Activated T-helper 1 cell treated with anti-CD3 and anti-CD28 coated beads, Interleukin-12 subunit alpha, Interleukin-12 subunit beta, Interleukin-2, Interleukin-4 antibody, amounts not matched to agents 30 ng/mL and 10 ng/mL and 1 ng/mL, durations not matched to agents 14 hours and 24 hours and 36 hours (primary cell): ENCODE measurements around the gene ZNF516. TPM values are rescaled to one million over a fixed set of nuclear protein-coding genes. Genes with fewer than 3 reads are reported as not detected.

Source experiments
- DNase-seq: peaks from one replicate; pipeline ENCODE4 v3.0.0; 2021; ENCODE audit warnings: low spot score
- H3K27ac Mint-ChIP-seq: one replicate; pipeline ENCODE4 v1.8.0; 2021; ENCODE audit warnings: mild to moderate bottlenecking, mixed read lengths
- H3K27me3 Mint-ChIP-seq: one replicate; pipeline ENCODE4 v1.8.0; 2022; ENCODE audit warnings: mild to moderate bottlenecking, moderate library complexity, mixed read lengths; ENCODE audit not compliant: insufficient read depth
- H3K36me3 Mint-ChIP-seq: one replicate; pipeline ENCODE4 v1.8.0; 2021; ENCODE audit warnings: low read depth, mixed read lengths
- H3K4me1 Mint-ChIP-seq: one replicate; pipeline ENCODE4 v1.8.0; 2021; ENCODE audit warnings: low read depth, mixed read lengths
- H3K4me3 Mint-ChIP-seq: one replicate; pipeline ENCODE4 v1.8.0; 2021; ENCODE audit warnings: mild to moderate bottlenecking, moderate library complexity, mixed read lengths
- H3K9me3 Mint-ChIP-seq: one replicate; pipeline ENCODE4 v1.8.0; 2021; ENCODE audit warnings: mixed read lengths
- intact Hi-C: fragments of 100-400 bp; cut with micrococcal nuclease; formaldehyde crosslinking; loops from one replicate; pipeline ENCODE4 v1.15.1; 2024
- total RNA-seq: library from RNA; stranded (reverse); gene quantifications from 2 replicates; pipeline ENCODE4 v1.2.3, GENCODE V29; 2022

ZNF516 gene
- total RNA-seq, 1 donor from 2014 or later = 2.0 TPM

DNA sequence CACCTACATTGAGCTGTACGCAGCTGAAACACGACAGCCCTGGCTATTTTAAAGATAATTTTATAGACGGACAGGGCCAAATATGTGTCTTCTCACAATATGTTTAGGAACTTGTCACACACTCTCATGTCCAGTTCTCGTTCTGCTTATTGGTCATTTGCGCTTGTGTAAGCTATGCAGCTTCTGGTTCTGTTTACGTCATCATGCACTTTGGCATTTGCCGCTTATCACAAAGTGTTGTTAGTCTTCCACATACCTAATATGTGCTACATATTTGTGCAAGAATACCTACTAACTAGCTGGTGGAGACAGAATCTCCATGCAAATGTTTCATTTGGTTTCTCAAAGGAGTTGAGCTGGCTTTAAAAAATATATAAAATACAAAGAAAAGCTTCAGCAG, 7.5 kb upstream of the ZNF516 start:
- no peak for DNase-seq
- Mint-ChIP-seq H3K27me3 (peaks cover 28% of the 10 kb centered on the region), H3K9me3 (no peaks in the 10 kb centered on the region), H3K4me1 (no peaks in the 10 kb centered on the region), H3K4me3 (no peak overlapping the region), H3K36me3 (no peaks in the 10 kb centered on the region), H3K27ac (no peak overlapping the region)
- intact Hi-C loops = no loop called here

DNA sequence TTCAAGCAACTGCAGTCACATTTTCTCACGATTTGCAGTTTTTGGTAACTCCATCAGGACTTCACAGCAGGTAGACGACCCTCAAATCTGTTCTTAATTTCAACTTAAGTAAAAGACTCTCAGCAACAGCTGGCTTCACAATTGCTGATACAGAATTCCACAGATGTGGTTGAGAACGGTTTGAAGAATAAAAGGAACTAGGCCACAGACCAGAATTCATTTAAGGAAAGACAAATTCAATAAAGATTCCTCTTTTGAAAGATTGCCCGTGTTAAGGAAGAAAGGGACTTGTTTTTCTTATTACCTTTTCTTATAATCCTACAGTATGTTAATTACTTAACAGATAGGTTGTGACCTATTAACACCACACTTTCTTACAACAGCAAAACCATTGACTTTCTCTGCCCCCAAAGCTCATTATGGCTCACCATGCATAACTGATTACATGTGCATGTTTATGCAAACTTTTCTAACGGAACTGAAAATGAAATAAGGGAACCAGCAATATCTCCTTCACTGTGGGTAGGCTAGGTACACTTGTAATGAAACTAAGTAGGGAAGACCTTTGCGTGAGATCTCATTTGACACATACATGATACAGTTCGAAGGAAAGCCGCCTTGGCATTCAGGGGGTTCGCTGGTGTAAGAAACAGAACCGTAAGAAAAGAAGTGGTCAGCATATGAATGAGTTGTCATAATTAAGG, 4.7 kb upstream of the ZNF516 start:
- Mint-ChIP-seq H3K27me3 (peaks cover 50% of the 10 kb centered on the region), H3K4me1 (no peaks in the 10 kb centered on the region), H3K36me3 (no peaks in the 10 kb centered on the region), H3K9me3 (no peaks in the 10 kb centered on the region), H3K4me3 (no peak overlapping the region), H3K27ac (no peak overlapping the region)
- no peak for DNase-seq
- intact Hi-C loops = loop anchor here (10.0 kb wide), 1 partner anchor 565 kb away; no protein-coding TSS in a partner anchor

GRCh38 chr18:76499021-76499420, 4.0 kb upstream of the ZNF516 start:
- H3K4me1 Mint-ChIP-seq = peaks cover 6% of the 10 kb centered on the region
- intact Hi-C loops = loop anchor here (10.0 kb wide), 1 partner anchor 566 kb away; no protein-coding TSS in a partner anchor
- H3K9me3 Mint-ChIP-seq = no peaks in the 10 kb centered on the region
- H3K27ac Mint-ChIP-seq = no peak overlapping the region
- H3K36me3 Mint-ChIP-seq = no peaks in the 10 kb centered on the region
- DNase-seq = no peak
- peaks cover 53% of the 10 kb centered on the region for H3K27me3 Mint-ChIP-seq
- no peak overlapping the region for H3K4me3 Mint-ChIP-seq

GRCh38 chr18:76498064-76498463, 3.0 kb upstream of the ZNF516 start:
- no peak for DNase-seq
- Mint-ChIP-seq H3K27ac (no peak overlapping the region), H3K27me3 (peaks cover 60% of the 10 kb centered on the region), H3K36me3 (no peaks in the 10 kb centered on the region), H3K4me3 (no peak overlapping the region), H3K4me1 (peaks cover 15% of the 10 kb centered on the region), H3K9me3 (no peaks in the 10 kb centered on the region)
- intact Hi-C loops = loop anchor here (10.0 kb wide), 1 partner anchor 567 kb away; no protein-coding TSS in a partner anchor

DNA sequence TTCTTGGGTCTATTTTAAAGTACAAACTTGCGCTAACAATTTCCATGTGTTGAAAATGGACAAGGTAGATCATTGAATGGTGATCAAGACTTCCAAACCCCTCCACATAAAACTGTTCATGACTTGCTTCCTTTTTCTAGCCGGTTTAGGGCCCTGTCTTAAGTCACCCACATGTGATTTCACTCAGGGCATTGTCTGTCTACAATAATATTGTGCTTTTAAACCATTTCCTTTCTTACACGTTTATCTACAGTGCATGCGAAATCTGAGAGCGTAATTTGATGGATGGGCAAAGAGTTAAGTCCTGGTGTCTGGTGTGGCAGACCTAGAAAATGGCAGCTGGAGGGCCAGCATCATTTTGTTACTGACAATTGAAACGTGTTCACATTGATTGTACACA, 2.0 kb upstream of the ZNF516 start:
- Mint-ChIP-seq H3K27ac (no peak overlapping the region), H3K27me3 (peaks cover 67% of the 10 kb centered on the region), H3K4me1 (peaks cover 26% of the 10 kb centered on the region), H3K9me3 (no peaks in the 10 kb centered on the region), H3K4me3 (peak overlapping the region; percentile 49), H3K36me3 (no peaks in the 10 kb centered on the region)
- intact Hi-C loops = loop anchor here (10.0 kb wide), 1 partner anchor 568 kb away; no protein-coding TSS in a partner anchor
- DNase-seq = no peak

- H3K9me3 Mint-ChIP-seq = no peaks in the 10 kb centered on the region
- peak overlapping the region; percentile 82 for H3K4me3 Mint-ChIP-seq
- DNase-seq = no peak
- no peaks in the 10 kb centered on the region for H3K36me3 Mint-ChIP-seq
- intact Hi-C loops = loop anchor here (10.0 kb wide), 1 partner anchor 568 kb away; no protein-coding TSS in a partner anchor
- H3K4me1 Mint-ChIP-seq = peaks cover 28% of the 10 kb centered on the region
- H3K27ac Mint-ChIP-seq = peak overlapping the region; percentile 73
- peaks cover 68% of the 10 kb centered on the region for H3K27me3 Mint-ChIP-seq
Measured at GRCh38 chr18:76496194-76496890, 1.3 kb upstream of the ZNF516 start.

- peaks cover 2% of the 10 kb centered on the region for H3K36me3 Mint-ChIP-seq
- no peak for DNase-seq
- H3K4me1 Mint-ChIP-seq = peaks cover 32% of the 10 kb centered on the region
- H3K9me3 Mint-ChIP-seq = no peaks in the 10 kb centered on the region
- peak overlapping the region; percentile 81 for H3K4me3 Mint-ChIP-seq
- intact Hi-C loops = loop anchor here (10.0 kb wide), 1 partner anchor 569 kb away; no protein-coding TSS in a partner anchor
- H3K27ac Mint-ChIP-seq = peak overlapping the region; percentile 44
- H3K27me3 Mint-ChIP-seq = peaks cover 71% of the 10 kb centered on the region
Measured at GRCh38 chr18:76495435-76496193, 572 bp upstream of the ZNF516 start.

GRCh38 chr18:76494231-76495005, 624 bp downstream of the ZNF516 start:
- peaks cover 37% of the 10 kb centered on the region for H3K4me1 Mint-ChIP-seq
- H3K9me3 Mint-ChIP-seq = no peaks in the 10 kb centered on the region
- peaks cover 2% of the 10 kb centered on the region for H3K36me3 Mint-ChIP-seq
- no peak for DNase-seq
- H3K27ac Mint-ChIP-seq = peak overlapping the region; percentile 65
- intact Hi-C loops = loop anchor here (5.0 to 10.0 kb wide), 2 partner anchors 570 to 1997 kb away; partner anchors contain the start of gene CNDP2
- peaks cover 75% of the 10 kb centered on the region for H3K27me3 Mint-ChIP-seq
- H3K4me3 Mint-ChIP-seq = peak overlapping the region; percentile 96

GRCh38 chr18:76493213-76494161, 1.6 kb downstream of the ZNF516 start:
- DNase-seq = no peak
- H3K27ac Mint-ChIP-seq = peak overlapping the region; percentile 62
- H3K9me3 Mint-ChIP-seq = no peaks in the 10 kb centered on the region
- H3K27me3 Mint-ChIP-seq = peaks cover 76% of the 10 kb centered on the region
- H3K4me1 Mint-ChIP-seq = peaks cover 37% of the 10 kb centered on the region
- intact Hi-C loops = loop anchor here (2.0 to 10.0 kb wide), 7 partner anchors 25 to 1996 kb away; partner anchors contain the start of genes CNDP2 and ZNF236
- H3K36me3 Mint-ChIP-seq = peaks cover 2% of the 10 kb centered on the region
- H3K4me3 Mint-ChIP-seq = peak overlapping the region; percentile 96

DNA sequence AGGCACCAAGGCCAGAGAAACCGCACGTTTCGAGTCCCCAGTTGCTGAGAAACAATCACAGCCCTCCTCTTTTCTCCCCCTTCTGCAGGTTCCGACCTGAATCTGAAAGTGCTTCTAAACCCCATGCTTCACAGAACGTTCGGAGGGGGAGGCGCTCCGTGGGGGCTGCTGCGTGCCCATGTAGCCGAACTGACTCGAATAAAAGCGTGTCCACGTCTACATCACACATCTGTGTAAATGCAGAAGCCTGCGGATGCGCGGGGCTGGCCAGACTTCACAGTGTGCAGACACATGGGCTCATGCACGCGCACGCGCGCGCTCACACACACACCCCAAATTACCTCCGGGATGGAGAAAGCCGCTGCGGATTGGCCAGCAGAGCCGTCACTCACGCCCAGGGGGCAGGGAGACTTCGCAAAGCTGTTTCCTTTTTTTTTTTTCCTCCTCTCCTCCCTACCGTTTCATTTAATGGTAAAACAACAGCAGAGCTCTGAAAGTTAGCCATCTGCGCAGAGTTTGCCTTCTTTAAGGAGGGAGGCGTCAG, 2.3 kb downstream of the ZNF516 start:
- Mint-ChIP-seq H3K36me3 (peaks cover 2% of the 10 kb centered on the region), H3K27me3 (peaks cover 75% of the 10 kb centered on the region), H3K27ac (peak overlapping the region; percentile 81), H3K9me3 (no peaks in the 10 kb centered on the region), H3K4me1 (peaks cover 37% of the 10 kb centered on the region), H3K4me3 (peak overlapping the region; percentile 96)
- intact Hi-C loops = loop anchor here (1.0 to 10.0 kb wide), 9 partner anchors 26 to 1995 kb away; partner anchors contain the start of genes CNDP2 and ZNF236
- DNase-seq = peak; percentile 97
